ENCODE data around the gene SOS1. TPM values are rescaled to one million over a fixed set of nuclear protein-coding genes. Genes with fewer than 3 reads are reported as not detected.
"Not testable (repeated sequence)": the region's sequence is repeated elsewhere in the genome, so short reads cannot be mapped to it uniquely, and the experiment has no call there.

The SOS1 gene
- polyA plus RNA-seq (2013, experiment 1 of 2): 23.1 TPM
- polyA plus RNA-seq (2013, experiment 2 of 2): 26.0 TPM

DNA sequence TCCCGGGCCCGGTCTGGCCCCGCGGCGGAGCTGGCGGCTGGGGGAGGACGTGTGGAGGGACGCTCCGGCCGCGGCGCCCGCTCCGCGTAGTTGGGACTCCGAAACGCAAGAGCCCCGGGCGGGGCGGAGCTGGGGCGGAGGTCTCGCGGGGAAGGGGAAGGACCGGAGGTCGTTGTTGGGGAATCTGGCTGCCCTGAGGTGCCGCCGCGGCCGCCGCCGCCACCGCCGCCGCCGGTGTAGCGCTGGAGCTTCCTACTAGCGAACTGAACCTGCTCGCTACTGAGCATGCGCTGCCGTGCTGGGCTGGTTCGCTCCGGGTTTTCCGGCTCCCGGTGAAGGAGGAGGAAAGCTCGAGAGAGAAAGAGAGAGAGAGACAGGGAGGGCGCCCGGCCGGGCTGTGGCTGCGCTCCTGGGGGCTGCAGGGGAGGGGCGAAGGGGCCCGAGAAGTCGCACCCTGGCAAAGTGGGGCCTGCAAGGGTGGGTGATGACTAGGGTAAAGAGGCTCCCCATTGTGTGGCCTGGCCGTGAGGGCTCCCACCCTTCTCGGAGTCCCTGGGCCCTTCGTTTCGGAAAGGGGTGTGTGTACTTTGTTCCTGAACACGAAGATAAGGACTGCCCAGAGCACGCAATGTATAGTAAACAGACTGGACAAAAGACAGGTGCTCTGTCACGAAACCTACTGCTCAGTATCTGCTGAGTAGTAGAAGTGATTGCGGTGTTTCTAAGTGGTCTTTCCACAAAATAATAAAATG, at the start of gene SOS1:
Gene SOS1, minus strand, starts transcription at position 281 of the 752 bp plus-strand sequence. CDS start 629 bp downstream, outside the sequence.
- WGBS, 2 experiments (ENCODE audit: insufficient coverage in 2 of 2): 2% methylated on average over 18 to 45 of the region's 60 CpGs
- Histone ChIP-seq H3K4me1 (ENCODE audit: control insufficient read depth, insufficient read depth, low read length, poor library complexity, severe bottlenecking) (peaks cover 12% of the 10 kb centered on the region), H3K9me3 (ENCODE audit: control insufficient read depth, low read length) (no peaks in the 10 kb centered on the region), H3K4me3 (ENCODE audit: extremely low read depth, insufficient read depth, low read length, poor library complexity, severe bottlenecking) (peak within 1 kb of the TSS; percentile 73), H3K27ac (ENCODE audit: low read depth, low read length, severe bottlenecking) (peak within 1 kb of the TSS; percentile 95), H3K36me3 (ENCODE audit: control insufficient read depth, insufficient read depth, low read length) (peaks cover 6% of the 10 kb centered on the region)

DNA sequence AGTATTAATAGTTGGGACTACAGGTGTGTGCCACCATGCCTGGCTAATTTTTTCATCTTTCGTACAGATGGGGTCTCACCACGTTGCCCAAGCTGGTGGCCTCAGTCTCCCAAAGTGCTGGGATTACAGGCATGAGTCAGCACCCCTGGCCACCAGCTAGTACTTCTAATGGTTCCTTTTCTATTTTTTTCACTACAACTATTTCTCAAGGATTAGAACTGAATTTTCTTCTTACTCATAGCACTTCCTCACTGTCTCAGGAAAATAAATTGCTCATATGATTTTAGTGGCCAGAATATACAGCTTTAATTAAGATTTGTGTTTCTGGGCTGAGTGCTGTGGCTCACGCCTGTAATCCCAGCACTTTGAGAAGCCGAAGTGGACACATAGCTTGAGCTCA, 43.2 kb upstream of the SOS1 start:
- WGBS, 2 experiments (ENCODE audit: insufficient coverage in 2 of 2): 81 to 85% methylated on average over 4 of the region's 4 CpGs
- Histone ChIP-seq H3K4me3 (ENCODE audit: extremely low read depth, insufficient read depth, low read length, poor library complexity, severe bottlenecking) (no peak overlapping the region), H3K4me1 (ENCODE audit: control insufficient read depth, insufficient read depth, low read length, poor library complexity, severe bottlenecking) (no peaks in the 10 kb centered on the region)

DNA sequence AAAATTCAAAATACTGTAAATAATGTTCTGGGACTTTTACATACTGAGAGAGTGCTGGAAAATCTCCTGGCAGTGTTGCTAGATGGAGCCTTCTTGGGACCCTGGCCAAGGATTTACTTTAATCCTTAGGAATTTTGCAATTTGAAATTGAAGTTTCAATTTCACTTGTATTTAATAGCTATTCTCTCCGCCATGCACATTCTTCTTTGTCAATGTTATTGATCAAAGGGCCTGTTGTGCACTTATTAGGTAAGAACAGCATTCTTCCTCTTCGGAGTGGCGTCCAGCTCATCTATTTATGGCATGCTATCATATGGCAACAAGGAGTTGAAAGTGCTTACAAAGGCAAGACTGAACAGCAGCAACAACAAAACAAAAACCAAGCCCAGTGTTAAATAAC, 40.1 kb upstream of the SOS1 start:
- Histone ChIP-seq H3K27ac (ENCODE audit: low read depth, low read length, severe bottlenecking) (no peak overlapping the region), H3K4me1 (ENCODE audit: control insufficient read depth, insufficient read depth, low read length, poor library complexity, severe bottlenecking) (no peaks in the 10 kb centered on the region), H3K9me3 (ENCODE audit: control insufficient read depth, low read length) (no peaks in the 10 kb centered on the region), H3K4me3 (ENCODE audit: extremely low read depth, insufficient read depth, low read length, poor library complexity, severe bottlenecking) (no peak overlapping the region), H3K36me3 (ENCODE audit: control insufficient read depth, insufficient read depth, low read length) (no peaks in the 10 kb centered on the region)
- 80% methylated on average over 2 of the region's 3 CpGs; no CpG with 5 or more reads in 1 of the 2 experiments for WGBS, 2 experiments (ENCODE audit: insufficient coverage in 2 of 2)

More for the DNA sequence above, 43.2 kb upstream of the SOS1 start:
- no peak overlapping the region for H3K27ac ChIP-seq (ENCODE audit: low read depth, low read length, severe bottlenecking)
- H3K9me3 ChIP-seq (ENCODE audit: control insufficient read depth, low read length): no peaks in the 10 kb centered on the region
- no peaks in the 10 kb centered on the region for H3K36me3 ChIP-seq (ENCODE audit: control insufficient read depth, insufficient read depth, low read length)

DNA sequence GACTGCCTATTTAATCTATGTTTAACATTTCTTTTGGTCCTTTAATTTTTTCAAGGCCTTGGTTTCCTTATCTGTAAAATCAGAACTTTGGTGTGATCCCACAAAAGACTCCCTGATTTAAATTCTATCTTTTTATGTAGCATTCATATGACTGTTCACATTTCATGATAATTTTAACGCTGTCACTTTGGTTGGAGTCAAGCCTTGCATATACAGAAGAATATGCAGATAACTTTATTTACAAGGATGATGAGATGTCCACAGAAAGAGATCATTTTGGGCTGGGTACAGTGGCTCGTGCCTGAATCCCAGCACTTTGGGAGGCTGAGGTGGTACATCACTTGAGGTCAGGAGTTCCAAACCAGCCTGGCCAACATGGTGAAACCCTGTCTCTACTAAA, 38.4 kb upstream of the SOS1 start:
- Histone ChIP-seq H3K9me3 (ENCODE audit: control insufficient read depth, low read length) (no peaks in the 10 kb centered on the region), H3K36me3 (ENCODE audit: control insufficient read depth, insufficient read depth, low read length) (no peaks in the 10 kb centered on the region), H3K4me3 (ENCODE audit: extremely low read depth, insufficient read depth, low read length, poor library complexity, severe bottlenecking) (no peak overlapping the region), H3K4me1 (ENCODE audit: control insufficient read depth, insufficient read depth, low read length, poor library complexity, severe bottlenecking) (no peaks in the 10 kb centered on the region), H3K27ac (ENCODE audit: low read depth, low read length, severe bottlenecking) (no peak overlapping the region)
- 86 to 89% methylated on average over 1 of the region's 2 CpGs for WGBS, 2 experiments (ENCODE audit: insufficient coverage in 2 of 2)

DNA sequence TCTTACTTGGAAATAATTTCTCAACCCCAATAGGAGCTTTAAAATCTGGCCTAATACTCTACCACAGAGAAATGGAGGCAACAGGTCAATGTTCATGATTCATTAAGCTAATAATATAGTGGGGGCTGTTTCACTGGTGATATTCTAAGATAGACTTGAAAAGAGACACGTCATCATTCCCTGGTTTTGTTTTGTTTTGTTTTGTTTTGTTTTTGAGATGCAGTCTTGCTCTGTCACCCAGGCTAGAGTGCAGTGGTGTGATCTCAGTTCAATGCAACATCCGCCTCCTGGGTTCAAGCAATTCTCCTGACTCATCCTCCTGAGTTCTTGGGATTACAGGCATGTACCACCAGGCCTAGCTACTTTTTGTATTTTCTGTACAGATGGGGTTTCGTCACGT, 37.5 kb upstream of the SOS1 start:
- Histone ChIP-seq H3K27ac (ENCODE audit: low read depth, low read length, severe bottlenecking) (no peak overlapping the region), H3K4me1 (ENCODE audit: control insufficient read depth, insufficient read depth, low read length, poor library complexity, severe bottlenecking) (no peaks in the 10 kb centered on the region), H3K9me3 (ENCODE audit: control insufficient read depth, low read length) (no peaks in the 10 kb centered on the region), H3K36me3 (ENCODE audit: control insufficient read depth, insufficient read depth, low read length) (no peaks in the 10 kb centered on the region), H3K4me3 (ENCODE audit: extremely low read depth, insufficient read depth, low read length, poor library complexity, severe bottlenecking) (no peak overlapping the region)
- WGBS, 2 experiments (ENCODE audit: insufficient coverage in 2 of 2): 91 to 94% methylated on average over 3 to 4 of the region's 4 CpGs

DNA sequence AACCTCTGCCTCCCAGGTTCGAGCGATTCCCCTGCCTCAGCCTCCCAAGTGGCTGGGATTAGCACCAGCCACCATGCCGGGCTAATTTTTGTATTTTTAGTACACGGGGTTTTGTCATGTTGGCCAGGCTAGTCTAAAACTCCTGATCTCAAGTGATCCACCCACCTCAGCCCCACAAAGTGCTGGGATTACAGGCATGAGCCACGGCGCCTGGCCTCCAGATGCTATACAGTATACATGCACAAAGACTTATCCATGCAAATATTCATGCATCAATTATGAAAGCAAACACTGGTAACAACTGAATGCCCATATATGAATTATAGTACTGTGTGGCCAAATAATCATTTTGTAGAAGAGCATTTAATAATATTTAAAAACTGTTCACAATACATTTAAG, 36.0 kb upstream of the SOS1 start:
- WGBS, 2 experiments (ENCODE audit: insufficient coverage in 2 of 2): 88 to 94% methylated on average over 2 to 5 of the region's 6 CpGs
- H3K4me3 ChIP-seq (ENCODE audit: extremely low read depth, insufficient read depth, low read length, poor library complexity, severe bottlenecking): no peak overlapping the region
- no peaks in the 10 kb centered on the region for H3K36me3 ChIP-seq (ENCODE audit: control insufficient read depth, insufficient read depth, low read length)
- no peak overlapping the region for H3K27ac ChIP-seq (ENCODE audit: low read depth, low read length, severe bottlenecking)
- H3K4me1 ChIP-seq (ENCODE audit: control insufficient read depth, insufficient read depth, low read length, poor library complexity, severe bottlenecking): no peaks in the 10 kb centered on the region
- no peaks in the 10 kb centered on the region for H3K9me3 ChIP-seq (ENCODE audit: control insufficient read depth, low read length)

DNA sequence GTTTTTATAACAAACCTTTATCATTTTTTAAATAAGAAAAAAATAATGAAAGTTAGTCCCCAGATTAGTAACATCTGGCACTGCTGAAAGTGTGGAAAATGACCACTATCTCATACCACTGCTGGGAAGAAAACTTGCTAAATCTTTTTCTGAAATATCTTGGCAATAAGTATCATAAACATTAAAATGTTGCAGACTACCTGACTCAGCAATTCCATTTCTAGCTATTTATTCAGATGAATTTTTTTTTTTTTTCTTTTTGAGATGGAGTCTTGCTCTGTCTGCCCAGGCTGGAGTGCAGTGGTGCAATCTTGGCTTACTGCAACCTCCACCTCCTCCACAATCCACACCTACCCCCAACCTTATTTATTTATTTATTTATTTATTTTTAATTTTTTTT, 35.3 kb upstream of the SOS1 start:
- Histone ChIP-seq H3K9me3 (ENCODE audit: control insufficient read depth, low read length) (no peaks in the 10 kb centered on the region), H3K4me3 (ENCODE audit: extremely low read depth, insufficient read depth, low read length, poor library complexity, severe bottlenecking) (no peak overlapping the region), H3K36me3 (ENCODE audit: control insufficient read depth, insufficient read depth, low read length) (no peaks in the 10 kb centered on the region), H3K27ac (ENCODE audit: low read depth, low read length, severe bottlenecking) (no peak overlapping the region), H3K4me1 (ENCODE audit: control insufficient read depth, insufficient read depth, low read length, poor library complexity, severe bottlenecking) (no peaks in the 10 kb centered on the region)

DNA sequence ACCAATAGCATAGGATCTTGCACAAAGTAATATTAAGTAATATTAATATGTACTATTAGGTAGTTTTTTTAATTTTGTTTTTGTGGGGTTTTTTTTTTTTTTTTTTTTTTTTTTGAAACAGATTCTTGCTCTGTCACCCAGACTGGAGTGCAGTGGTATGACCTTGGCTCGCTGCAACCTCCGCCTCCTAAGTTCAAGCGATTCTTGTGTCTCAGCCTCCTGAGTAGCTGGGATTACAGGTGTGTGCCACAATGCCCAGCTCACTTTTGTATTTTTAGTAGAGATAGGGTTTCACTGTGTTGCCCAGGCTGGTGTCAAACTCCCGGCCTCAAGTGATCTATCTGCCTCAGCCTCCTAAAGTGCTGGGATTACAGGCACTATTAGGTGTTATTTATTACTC, 34.7 kb upstream of the SOS1 start:
- H3K36me3 ChIP-seq (ENCODE audit: control insufficient read depth, insufficient read depth, low read length); H3K27ac ChIP-seq (ENCODE audit: low read depth, low read length, severe bottlenecking); H3K4me3 ChIP-seq (ENCODE audit: extremely low read depth, insufficient read depth, low read length, poor library complexity, severe bottlenecking); H3K9me3 ChIP-seq (ENCODE audit: control insufficient read depth, low read length); H3K4me1 ChIP-seq (ENCODE audit: control insufficient read depth, insufficient read depth, low read length, poor library complexity, severe bottlenecking): not testable (repeated sequence)
- WGBS, 2 experiments (ENCODE audit: insufficient coverage in 2 of 2): 93 to 95% methylated on average over 3 of the region's 4 CpGs

DNA sequence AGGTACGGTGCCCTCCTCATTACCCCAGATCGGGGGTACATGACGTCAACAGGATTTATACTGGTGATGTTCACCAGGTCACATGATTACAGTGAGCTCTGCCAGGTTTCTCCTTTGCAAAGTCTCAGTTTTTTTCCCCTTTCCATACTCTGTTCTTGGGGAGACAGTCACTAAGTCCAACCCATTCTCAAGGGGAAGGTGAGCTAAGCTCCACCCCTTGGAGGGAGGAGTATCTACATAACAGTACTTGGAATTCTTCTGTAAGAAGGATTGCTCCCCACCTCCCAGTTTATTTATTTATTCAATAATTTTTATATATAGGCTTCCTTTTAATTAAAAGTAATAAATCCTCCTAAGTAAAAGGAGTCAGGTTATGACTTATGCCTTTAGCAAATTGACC, 34.1 kb upstream of the SOS1 start:
- no peaks in the 10 kb centered on the region for H3K9me3 ChIP-seq (ENCODE audit: control insufficient read depth, low read length)
- WGBS, 2 experiments (ENCODE audit: insufficient coverage in 2 of 2): 87 to 96% methylated on average over 3 of the region's 3 CpGs
- H3K4me3 ChIP-seq (ENCODE audit: extremely low read depth, insufficient read depth, low read length, poor library complexity, severe bottlenecking): no peak overlapping the region
- no peaks in the 10 kb centered on the region for H3K36me3 ChIP-seq (ENCODE audit: control insufficient read depth, insufficient read depth, low read length)
- no peaks in the 10 kb centered on the region for H3K4me1 ChIP-seq (ENCODE audit: control insufficient read depth, insufficient read depth, low read length, poor library complexity, severe bottlenecking)
- H3K27ac ChIP-seq (ENCODE audit: low read depth, low read length, severe bottlenecking): no peak overlapping the region

DNA sequence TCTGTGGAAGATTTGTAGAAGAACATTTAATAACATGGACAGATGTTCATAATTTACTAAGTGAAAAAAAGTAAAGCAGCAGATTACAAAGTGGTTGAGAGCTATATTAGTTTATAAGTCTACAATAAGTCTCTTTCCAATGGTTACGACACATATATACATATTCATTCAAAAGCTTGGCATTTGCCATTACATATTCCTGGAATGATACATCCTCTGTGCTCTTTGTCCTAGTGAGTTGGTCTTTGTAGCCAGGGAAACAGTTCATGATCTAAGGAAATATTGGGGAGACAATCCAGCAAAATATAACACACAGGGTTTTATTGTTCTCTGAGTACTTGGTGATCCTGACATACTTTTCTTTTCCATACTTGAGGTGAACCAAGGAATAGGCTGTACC, 32.5 kb upstream of the SOS1 start:
- Histone ChIP-seq H3K9me3 (ENCODE audit: control insufficient read depth, low read length) (no peaks in the 10 kb centered on the region), H3K4me1 (ENCODE audit: control insufficient read depth, insufficient read depth, low read length, poor library complexity, severe bottlenecking) (no peaks in the 10 kb centered on the region), H3K36me3 (ENCODE audit: control insufficient read depth, insufficient read depth, low read length) (no peaks in the 10 kb centered on the region), H3K4me3 (ENCODE audit: extremely low read depth, insufficient read depth, low read length, poor library complexity, severe bottlenecking) (no peak overlapping the region), H3K27ac (ENCODE audit: low read depth, low read length, severe bottlenecking) (no peak overlapping the region)
- WGBS, 2 experiments (ENCODE audit: insufficient coverage in 2 of 2): no CpG with 5 or more reads among the region's 1 CpG

DNA sequence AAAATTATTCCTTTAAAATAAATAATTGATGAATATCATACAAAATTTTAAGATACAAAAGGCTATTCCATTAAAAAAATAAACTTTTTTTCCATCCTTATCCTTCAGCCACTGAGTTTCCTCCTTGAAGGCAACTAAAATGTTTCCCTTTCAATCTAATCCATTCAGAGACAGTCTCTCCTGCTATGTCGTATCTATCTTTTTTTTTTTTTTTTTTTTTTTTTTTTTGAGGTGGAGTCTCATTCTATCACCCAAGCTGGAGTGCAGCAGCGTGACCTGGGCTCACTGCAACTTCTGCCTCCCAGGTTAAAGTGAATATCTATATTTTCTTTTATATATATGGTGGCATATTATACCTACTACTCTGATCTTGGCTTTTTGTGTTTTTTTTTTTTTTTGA, 31.7 kb upstream of the SOS1 start:
- no peaks in the 10 kb centered on the region for H3K36me3 ChIP-seq (ENCODE audit: control insufficient read depth, insufficient read depth, low read length)
- no peaks in the 10 kb centered on the region for H3K9me3 ChIP-seq (ENCODE audit: control insufficient read depth, low read length)
- H3K27ac ChIP-seq (ENCODE audit: low read depth, low read length, severe bottlenecking): no peak overlapping the region
- no peak overlapping the region for H3K4me3 ChIP-seq (ENCODE audit: extremely low read depth, insufficient read depth, low read length, poor library complexity, severe bottlenecking)
- no peaks in the 10 kb centered on the region for H3K4me1 ChIP-seq (ENCODE audit: control insufficient read depth, insufficient read depth, low read length, poor library complexity, severe bottlenecking)
- WGBS, 2 experiments (ENCODE audit: insufficient coverage in 2 of 2): no CpG with 5 or more reads among the region's 2 CpGs
